Testis (tissue), 3 donors: ENCODE results near the gene PIGB. TPM values are rescaled to one million over a fixed set of nuclear protein-coding genes. Genes with fewer than 3 reads are reported as not detected.
A peak's percentile ranks its signal among the peaks of the same experiment; 100 is the strongest.

ENCODE experiments used
- DNase-seq: peaks from one replicate; pipeline ENCODE4 v3.0.0-alpha.2; 2019
- H3K27ac ChIP-seq, 2 donors: fragments of 200-600 bp; sonication (generic); one replicate each; pipeline ENCODE4 v1.5.1; 2019
- H3K27me3 ChIP-seq: fragments of 200-600 bp; sonication (generic); one replicate; pipeline ENCODE4 v1.5.1; 2019
- H3K36me3 ChIP-seq: fragments of 200-600 bp; sonication (generic); one replicate; pipeline ENCODE4 v1.5.1; 2017; ENCODE audit warnings: low read depth; ENCODE audit errors: missing control alignments
- H3K4me1 ChIP-seq: fragments of 200-600 bp; sonication (generic); one replicate; pipeline ENCODE4 v1.5.1; 2019
- H3K4me3 ChIP-seq, 2 donors: fragments of 200-600 bp; sonication (generic); one replicate each; pipeline ENCODE4 v1.5.1; 2017 to 2019
- H3K9me3 ChIP-seq: fragments of 200-600 bp; sonication (generic); one replicate; pipeline ENCODE4 v1.5.1; 2017
- POLR2A ChIP-seq: fragments of 450-650 bp; IDR thresholded peaks from one replicate; pipeline ENCODE4 v1.6.1; 2017; ENCODE audit warnings: antibody characterized with exemption, mild to moderate bottlenecking, moderate library complexity
- WGBS, 2 donors: methylation state at CpG; one replicate each; pipeline ENCODE4 v1.1.5; 2018; 5-methylcytosine and 5-hydroxymethylcytosine counted together
- intact Hi-C: fragments of 100-400 bp; cut with DNase I; formaldehyde crosslinking; loops from one replicate; pipeline ENCODE4 v1.15.1; 2023; ENCODE audit warnings: low total_unique reads
- polyA plus RNA-seq: library from polyadenylated mRNA; stranded (reverse); fragments of 350-450 nt; fragmentation: Illumina TruSeq; extraction: RNeasy Lipid Tissue Mini Kit (QIAGEN cat#74804); gene quantifications from one replicate; pipeline ENCODE4 v1.2.3, GENCODE V29; 2014; ENCODE audit warnings: low read depth, low replicate concordance; ENCODE audit not compliant: insufficient read depth
- total RNA-seq, 2 donors: library from RNA; depleted of rRNA; stranded (reverse); fragments of >200 nt; gene quantifications; one replicate each; pipeline ENCODE4 v1.2.3, GENCODE V29; 2016
- TF ChIP-seq, protein P1 (sequence below), 3 experiments: fragments of 450-650 bp in 2 of 3; fragments of 200-600 bp in 1 of 3; sonication (generic) in 1 of 3; IDR thresholded peaks; one replicate each; pipeline ENCODE4 v1.5.1; 2016 to 2019; ENCODE audit warnings: antibody characterized with exemption in 3 of 3, mild to moderate bottlenecking in 2 of 3, moderate library complexity in 1 of 3

The PIGB gene
- total and polyA plus RNA-seq, 3 donors from 2014 or later = 12.8 to 14.3 (median 13.7) TPM

DNA sequence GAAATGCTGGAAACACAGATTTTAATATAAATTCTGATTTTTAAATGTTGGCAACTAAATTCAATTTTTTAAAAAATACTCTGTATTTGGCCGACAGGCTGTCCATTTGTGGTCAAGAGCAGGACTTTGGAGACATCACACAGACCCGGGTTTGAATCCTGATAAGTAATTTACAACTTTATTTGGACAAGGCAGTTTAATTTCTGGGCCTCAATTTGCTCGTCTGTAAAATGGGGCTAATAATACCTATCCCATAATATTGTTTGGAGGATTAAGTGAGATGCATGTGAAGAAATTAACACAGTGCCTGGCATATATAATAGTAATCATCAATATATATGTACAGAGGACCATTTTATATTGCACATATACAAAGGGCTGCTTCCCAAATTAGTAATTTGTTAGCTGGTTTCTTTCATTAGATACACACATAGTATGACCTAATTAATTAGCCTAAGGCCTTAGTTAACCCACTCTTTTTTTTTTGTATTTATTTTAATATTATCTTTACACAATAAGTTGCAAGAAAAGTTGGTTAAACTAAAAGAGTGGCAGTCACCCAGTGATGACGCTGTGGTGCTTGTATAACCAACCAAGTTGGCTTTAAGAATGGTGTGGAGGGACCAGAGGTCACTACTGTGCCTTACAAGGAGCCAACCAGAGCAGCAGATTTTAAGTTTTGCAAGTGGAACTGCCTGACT lies 665 bp downstream of the PIGB start:
- 24 to 39% methylated on average over 4 of the region's 4 CpGs for WGBS, 2 donors
- Histone ChIP-seq H3K27ac (peak overlapping the region; percentile 92 to 93), H3K36me3 (no peaks in the 10 kb centered on the region), H3K27me3 (no peaks in the 10 kb centered on the region), H3K9me3 (no peaks in the 10 kb centered on the region), H3K4me3 (peak overlapping the region; percentile 70 to 87), H3K4me1 (peaks cover 28% of the 10 kb centered on the region)
- peak; percentile 38 for DNase-seq
- intact Hi-C loops = no loop called here
- TF ChIP-seq, protein P1, sequence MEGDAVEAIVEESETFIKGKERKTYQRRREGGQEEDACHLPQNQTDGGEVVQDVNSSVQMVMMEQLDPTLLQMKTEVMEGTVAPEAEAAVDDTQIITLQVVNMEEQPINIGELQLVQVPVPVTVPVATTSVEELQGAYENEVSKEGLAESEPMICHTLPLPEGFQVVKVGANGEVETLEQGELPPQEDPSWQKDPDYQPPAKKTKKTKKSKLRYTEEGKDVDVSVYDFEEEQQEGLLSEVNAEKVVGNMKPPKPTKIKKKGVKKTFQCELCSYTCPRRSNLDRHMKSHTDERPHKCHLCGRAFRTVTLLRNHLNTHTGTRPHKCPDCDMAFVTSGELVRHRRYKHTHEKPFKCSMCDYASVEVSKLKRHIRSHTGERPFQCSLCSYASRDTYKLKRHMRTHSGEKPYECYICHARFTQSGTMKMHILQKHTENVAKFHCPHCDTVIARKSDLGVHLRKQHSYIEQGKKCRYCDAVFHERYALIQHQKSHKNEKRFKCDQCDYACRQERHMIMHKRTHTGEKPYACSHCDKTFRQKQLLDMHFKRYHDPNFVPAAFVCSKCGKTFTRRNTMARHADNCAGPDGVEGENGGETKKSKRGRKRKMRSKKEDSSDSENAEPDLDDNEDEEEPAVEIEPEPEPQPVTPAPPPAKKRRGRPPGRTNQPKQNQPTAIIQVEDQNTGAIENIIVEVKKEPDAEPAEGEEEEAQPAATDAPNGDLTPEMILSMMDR (IDR thresholded peaks at IDR 0.05) = no peak
- TF ChIP-seq POLR2A = no peak

DNA sequence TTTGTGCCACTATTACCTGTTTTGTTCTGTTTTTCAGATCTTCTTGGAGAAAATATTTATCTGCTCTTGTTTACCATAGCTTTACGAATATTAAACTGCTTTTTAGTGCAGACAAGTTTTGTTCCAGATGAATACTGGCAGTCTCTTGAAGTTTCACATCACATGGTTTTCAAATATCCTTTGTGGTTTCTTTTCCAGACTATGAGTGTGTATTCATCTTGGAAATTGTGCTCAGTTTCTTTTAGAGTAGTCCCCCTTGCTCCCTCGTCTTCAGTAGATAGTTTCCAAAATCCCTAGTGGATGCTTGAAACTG lies 1.2 kb downstream of the PIGB start:
- DNase-seq = no peak
- peaks cover 28% of the 10 kb centered on the region for H3K4me1 ChIP-seq
- no peaks in the 10 kb centered on the region for H3K27me3 ChIP-seq
- H3K9me3 ChIP-seq = no peaks in the 10 kb centered on the region
- 44 to 57% methylated on average over 2 of the region's 2 CpGs for WGBS, 2 donors
- H3K27ac ChIP-seq = no peak overlapping the region
- H3K36me3 ChIP-seq = no peaks in the 10 kb centered on the region
- H3K4me3 ChIP-seq = no peak overlapping the region
- intact Hi-C loops = no loop called here
- no peak for TF ChIP-seq POLR2A
- TF ChIP-seq, protein P1 (IDR thresholded peaks at IDR 0.05) = no peak

DNA sequence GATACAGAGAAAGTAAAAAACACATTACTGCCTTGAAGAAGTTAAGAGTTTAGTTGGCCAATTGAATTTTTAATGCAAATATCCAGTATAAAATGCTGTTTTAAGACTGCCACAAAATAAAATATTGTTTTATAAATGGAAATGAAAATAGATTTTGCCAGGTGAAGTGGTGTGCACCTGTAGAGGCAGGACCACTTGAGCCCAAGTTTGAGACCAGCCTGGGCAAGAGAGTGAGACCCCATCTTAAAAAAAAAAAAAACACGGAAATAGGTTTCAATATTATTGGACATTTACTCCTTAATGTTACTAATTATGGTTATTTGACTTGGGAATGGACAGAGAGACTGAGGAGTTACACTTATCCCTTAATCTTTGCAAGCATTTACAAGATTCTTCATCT lies 1.9 kb downstream of the PIGB start:
- intact Hi-C loops = no loop called here
- H3K4me3 ChIP-seq = no peak overlapping the region
- peaks cover 28% of the 10 kb centered on the region for H3K4me1 ChIP-seq
- H3K27ac ChIP-seq = no peak overlapping the region
- H3K9me3 ChIP-seq = no peaks in the 10 kb centered on the region
- WGBS, 2 donors = 75 to 80% methylated on average over 1 of the region's 1 CpG
- H3K36me3 ChIP-seq = no peaks in the 10 kb centered on the region
- no peak for TF ChIP-seq POLR2A
- TF ChIP-seq, protein P1 (IDR thresholded peaks at IDR 0.05) = no peak
- no peaks in the 10 kb centered on the region for H3K27me3 ChIP-seq
- no peak for DNase-seq

DNA sequence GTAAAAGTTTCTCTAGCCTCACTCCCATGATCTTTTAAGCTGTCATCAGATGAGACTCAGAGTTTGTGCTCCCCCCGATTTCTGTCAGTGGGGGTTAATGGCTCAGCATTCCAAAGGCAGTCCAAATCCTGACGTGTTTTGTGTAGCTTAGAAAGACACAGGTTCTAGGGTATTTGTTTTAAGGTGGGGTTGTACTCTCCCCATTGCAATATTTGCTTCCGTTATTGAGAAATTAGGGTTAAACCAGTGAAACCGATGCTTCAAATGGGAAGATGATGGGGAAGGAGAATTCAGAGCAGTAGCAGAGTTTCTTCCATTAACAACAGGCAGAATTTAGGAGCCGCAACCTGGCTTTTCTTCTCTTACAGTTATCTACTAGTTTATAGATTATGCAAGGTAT lies 3.4 kb downstream of the PIGB start:
- Histone ChIP-seq H3K27me3 (no peaks in the 10 kb centered on the region), H3K36me3 (no peaks in the 10 kb centered on the region), H3K4me1 (peaks cover 26% of the 10 kb centered on the region), H3K27ac (no peak overlapping the region), H3K9me3 (no peaks in the 10 kb centered on the region), H3K4me3 (no peak overlapping the region)
- intact Hi-C loops = no loop called here
- no peak for TF ChIP-seq POLR2A
- TF ChIP-seq, protein P1 (IDR thresholded peaks at IDR 0.05) = no peak
- WGBS, 2 donors = 88% methylated on average over 5 of the region's 5 CpGs
- DNase-seq = no peak

DNA sequence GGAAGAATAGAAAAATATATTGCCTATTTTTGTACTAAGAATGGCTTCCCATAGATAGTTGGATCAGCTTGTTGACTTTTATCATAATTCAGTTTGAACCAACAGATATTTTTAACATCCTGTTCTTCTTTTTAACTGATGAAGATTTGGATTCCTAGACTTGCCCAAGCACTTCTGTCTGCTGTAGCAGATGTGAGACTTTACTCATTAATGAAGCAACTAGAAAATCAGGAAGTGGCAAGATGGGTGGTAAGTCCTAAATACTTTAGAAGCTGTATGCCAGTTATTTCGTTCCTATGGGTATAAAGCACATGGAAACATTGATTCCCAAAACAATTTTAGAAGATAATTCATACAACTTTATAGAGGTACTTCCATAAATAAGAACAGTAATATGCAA lies 8.4 kb downstream of the PIGB start:
- Histone ChIP-seq H3K36me3 (no peaks in the 10 kb centered on the region), H3K9me3 (no peaks in the 10 kb centered on the region), H3K27ac (no peak overlapping the region), H3K27me3 (no peaks in the 10 kb centered on the region), H3K4me1 (no peaks in the 10 kb centered on the region), H3K4me3 (no peak overlapping the region)
- intact Hi-C loops = no loop called here
- TF ChIP-seq, protein P1 (IDR thresholded peaks at IDR 0.05) = no peak
- TF ChIP-seq POLR2A = no peak
- DNase-seq = no peak
- 78 to 80% methylated on average over 1 of the region's 1 CpG for WGBS, 2 donors
